K562 (cell line): ENCODE measurements around the gene SERINC5. TPM values are rescaled to one million over a fixed set of nuclear protein-coding genes. Genes with fewer than 3 reads are reported as not detected.

ENCODE experiments used
- ATAC-seq: fragments of 200-7000 bp; cut with Tn5 transposase; 3 replicates; pipeline ENCODE4 v1.9.1; 2020; ENCODE audit warnings: moderate library complexity
- BruUV-seq: library from RNA; stranded (reverse); fragments of 400-500 nt; replicated peaks from 2 replicates; lab custom pipeline; 2021; lab: Mats Ljungman, UMichigan
- CTCF ChIA-PET: fragments of 300-600 bp; formaldehyde crosslinking; extraction: SDS; loops from one replicate; lab custom pipeline; 2021; ENCODE audit warnings: low intra/inter-chr PET ratio; lab: Yijun Ruan, JAX
- POLR2A ChIA-PET: fragments of 300-600, 350-650 bp; sonication (Branson Sonifier 250); formaldehyde crosslinking; extraction: SDS; loops from one replicate; lab custom pipeline; 2021; ENCODE audit warnings: antibody characterized with exemption, inconsistent platforms; lab: Yijun Ruan, JAX
- DNase-seq, 4 experiments: peaks; one replicate each; pipeline versions ENCODE4 v3.0.0 to v3.0.0-alpha.2; 2011 to 2018; ENCODE audit warnings: low spot score in 3 of 4, mixed read lengths in 3 of 4; ENCODE audit errors: extremely low read depth in 1 of 4
- FAIRE-seq: peaks from 2 replicates; lab custom pipeline; 2011; peaks lifted over from hg19 to GRCh38; lab: Jason Lieb, UNC
- H2AFZ ChIP-seq: 2 replicates; pipeline ENCODE4 v1.6.0; 2011; ENCODE audit warnings: low read depth, low read length, control low read depth, inconsistent platforms
- H3K27ac ChIP-seq: fragments of 200-600 bp; 3 replicates; pipeline ENCODE4 v1.8.0; 2011; ENCODE audit warnings: low read depth, mild to moderate bottlenecking, control low read depth, inconsistent platforms, low read length, moderate library complexity, mixed read lengths; ENCODE audit errors: extremely low read depth
- H3K27me3 ChIP-seq, 2 experiments: fragments of 300-600 bp in 1 of 2; 2 replicates in 1 of 2; 3 replicates in 1 of 2; pipeline versions ENCODE4 v1.6.0 to v1.8.0; 2011; ENCODE audit warnings: inconsistent platforms in 2 of 2, low read length in 2 of 2, mild to moderate bottlenecking in 1 of 2, mixed read lengths in 1 of 2, moderate library complexity in 1 of 2; ENCODE audit not compliant: control insufficient read depth in 2 of 2, insufficient read depth in 2 of 2
- H3K36me3 ChIP-seq: fragments of 300-600 bp; 3 replicates; pipeline ENCODE4 v1.8.0; 2011; ENCODE audit warnings: mild to moderate bottlenecking, low read length, inconsistent platforms; ENCODE audit not compliant: control insufficient read depth, insufficient read depth
- H3K4me1 ChIP-seq, 2 experiments: fragments of 200-600 bp in 1 of 2; replicated peaks in 1 of 2; 2 replicates in 1 of 2; 3 replicates in 1 of 2; pipeline versions ENCODE4 v1.5.1 to v1.8.0; 2011; ENCODE audit warnings: inconsistent platforms in 2 of 2, low read length in 2 of 2, mild to moderate bottlenecking in 1 of 2, mixed read lengths in 1 of 2, moderate library complexity in 1 of 2; ENCODE audit not compliant: control insufficient read depth in 2 of 2, insufficient read depth in 2 of 2
- H3K4me2 ChIP-seq: 2 replicates; pipeline ENCODE4 v1.6.1; 2011; ENCODE audit warnings: low read length, control low read depth, inconsistent platforms, mixed read lengths; ENCODE audit not compliant: insufficient read depth
- H3K4me3 ChIP-seq: fragments of 200-600 bp; sonication (generic), shearing (Covaris generic); 2 replicates; pipeline ENCODE4 v1.5.1; 2016; ENCODE audit warnings: control low read depth, inconsistent platforms
- H3K79me2 ChIP-seq: fragments of 200-600 bp; 3 replicates; pipeline ENCODE4 v1.8.0; 2011; ENCODE audit warnings: low read length, inconsistent platforms; ENCODE audit not compliant: control insufficient read depth, insufficient read depth
- H3K9ac ChIP-seq, 2 experiments: 2 replicates each; pipeline versions ENCODE4 v1.6.0 to v1.6.1; 2011; ENCODE audit warnings: low read depth in 2 of 2, low read length in 2 of 2, control low read depth in 1 of 2, inconsistent platforms in 1 of 2, mild to moderate bottlenecking in 1 of 2, mixed read lengths in 1 of 2; ENCODE audit not compliant: insufficient read depth in 1 of 2
- H3K9me1 ChIP-seq: one replicate; pipeline ENCODE4 v1.6.0; 2011; ENCODE audit warnings: inconsistent platforms, mild to moderate bottlenecking, low read length, moderate library complexity; ENCODE audit not compliant: control insufficient read depth, insufficient read depth
- H3K9me3 ChIP-seq: replicated peaks from 2 replicates; pipeline ENCODE4 v1.5.1; 2011; ENCODE audit warnings: low read depth, low read length, inconsistent platforms; ENCODE audit not compliant: control insufficient read depth, insufficient read depth
- H4K20me1 ChIP-seq: replicated peaks from 2 replicates; pipeline ENCODE4 v1.6.1; 2011; ENCODE audit warnings: low read length, inconsistent platforms, mixed read lengths; ENCODE audit not compliant: control insufficient read depth, insufficient read depth
- CBX8 ChIP-seq: fragments of 200-600 bp; sonication (generic); IDR thresholded peaks from 2 replicates; pipeline ENCODE4 v1.6.1; 2012; ENCODE audit warnings: borderline replicate concordance, mixed run types, low read depth, mild to moderate bottlenecking, moderate library complexity, mixed read lengths, low read length, control low read depth, inconsistent platforms; ENCODE audit not compliant: poor library complexity, severe bottlenecking; ENCODE audit errors: extremely low read depth
- ERF ChIP-seq: fragments of 450-650 bp; formaldehyde crosslinking; IDR thresholded peaks from 2 replicates; pipeline ENCODE4 v1.4.0; 2020; ENCODE audit warnings: mild to moderate bottlenecking, mixed read lengths
- GABPB1 ChIP-seq: sonication (generic); formaldehyde crosslinking; IDR thresholded peaks from 2 replicates; pipeline ENCODE4 v1.8.0; 2022; ENCODE audit warnings: mild to moderate bottlenecking, missing genetic modification reagents
- HNRNPH1 ChIP-seq: fragments of 200-400 bp; formaldehyde crosslinking; optimal IDR thresholded peaks from 2 replicates; pipeline ENCODE3; 2017; ENCODE audit warnings: low read depth, mild to moderate bottlenecking, low read length, moderate library complexity
- JUN ChIP-seq, 2 experiments: sonication (generic) in 1 of 2; formaldehyde crosslinking in 1 of 2; IDR thresholded peaks; 2 replicates each; pipeline versions ENCODE4 v1.6.1 to v1.8.0; 2012 to 2022; ENCODE audit warnings: borderline replicate concordance in 2 of 2, mild to moderate bottlenecking in 2 of 2, improper control_type of control experiment in 1 of 2, low read depth in 1 of 2, low read length in 1 of 2, missing genetic modification reagents in 1 of 2
- JUND ChIP-seq, 2 experiments: IDR thresholded peaks; 2 replicates in 1 of 2; 3 replicates in 1 of 2; pipeline ENCODE4 v1.6.1; 2011; ENCODE audit warnings: borderline replicate concordance in 2 of 2, low read depth in 2 of 2, low read length in 2 of 2, improper control_type of control experiment in 1 of 2, missing biosample characterization in 1 of 2, missing genetic modification characterization in 1 of 2, missing genetic modification reagents in 1 of 2
- MEF2A ChIP-seq: IDR thresholded peaks from 2 replicates; pipeline ENCODE4 v1.6.1; 2011; ENCODE audit warnings: low read depth, mild to moderate bottlenecking, low read length, moderate library complexity; ENCODE audit not compliant: control insufficient read depth
- RBM34 ChIP-seq: fragments of 200-400 bp; formaldehyde crosslinking; IDR thresholded peaks from 2 replicates; pipeline ENCODE4 v1.6.1; 2018; ENCODE audit warnings: low read length, borderline replicate concordance; ENCODE audit not compliant: insufficient read depth
- SMAD1 ChIP-seq: fragments of 150-350 bp; IDR thresholded peaks from 2 replicates; pipeline ENCODE4 v1.6.1; 2014; ENCODE audit warnings: low read length, low read depth; ENCODE audit not compliant: partially characterized antibody
- ZNF165 ChIP-seq: fragments of 250-450 bp; sonication (Bioruptor Pico); IDR thresholded peaks from 2 replicates; pipeline ENCODE4 v1.4.0; 2020; ENCODE audit warnings: borderline replicate concordance
- ZNF217 ChIP-seq: sonication (generic); formaldehyde crosslinking; IDR thresholded peaks from 2 replicates; pipeline ENCODE4 v1.8.0; 2022; ENCODE audit warnings: mild to moderate bottlenecking, missing genetic modification reagents
- WGBS: fragments of 100-300 bp; shearing (Covaris generic); methylation state at CpG from one replicate; pipeline ENCODE4 v1.1.6; 2016; ENCODE audit warnings: low coverage, mixed read lengths; ENCODE audit not compliant: insufficient coverage; ENCODE audit errors: missing lambda C conversion rate; 5-methylcytosine and 5-hydroxymethylcytosine counted together
- in situ Hi-C: fragments of 300-500 bp; cut with MboI; formaldehyde crosslinking; loops from 4 replicates; pipeline ENCODE4 v1.15.0; 2018; ENCODE audit warnings: inconsistent platforms, mixed read lengths
- intact Hi-C: fragments of 100-400 bp; cut with micrococcal nuclease; formaldehyde crosslinking; loops from 2 replicates; pipeline ENCODE4 v1.14.2; 2022
- polyA plus RNA-seq, 8 experiments: library from polyadenylated mRNA; depleted of rRNA in 4 of 8; stranded (reverse) in 5 of 8; unstranded in 3 of 8; fragments of >200 nt; fragmentation: Nextera tagmentation in 2 of 8; fragmentation: Illumina TruSeq in 1 of 8; extraction: Ambion mirVana in 2 of 8; extraction: Trizol in 1 of 8; gene quantifications; 2 replicates each; pipeline versions ENCODE4 v1.2.1 to v1.2.3, GENCODE V29; 2011 to 2014; ENCODE audit warnings: inconsistent platforms in 1 of 8, missing spikeins in 1 of 8
- total RNA-seq, 7 experiments: library from RNA; depleted of rRNA in 6 of 7; stranded (reverse); fragments of >200 nt in 6 of 7; fragmentation: Illumina TruSeq in 2 of 7; extraction: Trizol in 2 of 7; gene quantifications; 2 replicates each; pipeline versions ENCODE4 v1.2.1 to v1.2.3, GENCODE V29; 2011 to 2021; ENCODE audit warnings: low replicate concordance in 1 of 7

The SERINC5 gene
- total and polyA plus RNA-seq, 9 of the 15 experiments (the other 6 are each of a cell fraction or from before 2014, with no cell fraction given), result 1.4 to 7.9 (median 3.7) TPM

DNA sequence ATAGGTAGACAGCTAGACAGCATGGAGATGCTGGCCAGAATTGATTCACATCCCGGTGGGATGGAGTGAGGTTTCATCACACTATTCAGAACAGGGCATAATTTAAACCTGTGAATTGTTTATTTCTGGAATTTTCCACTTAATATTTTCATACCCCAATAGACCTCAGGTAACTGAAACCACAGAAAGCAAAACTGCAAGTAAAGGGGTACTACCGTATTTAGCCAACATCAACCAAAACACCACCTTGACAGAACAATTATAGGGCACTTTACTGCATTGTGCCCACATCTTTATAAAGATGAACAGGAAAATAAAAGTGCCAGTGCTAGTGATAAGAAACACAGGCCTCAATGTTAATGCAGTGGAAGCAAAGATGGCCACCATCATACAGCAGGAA lies 7.5 kb downstream of the SERINC5 start:
- Histone ChIP-seq H4K20me1 (0 out of 2 replicates have a peak, but pooled peaks cover 2% of the 10 kb centered on the region), H2AFZ (no peak overlapping the region), H3K9ac (no peak overlapping the region), H3K36me3 (no peaks in the 10 kb centered on the region), H3K27me3 (no peaks in the 10 kb centered on the region), H3K4me2 (no peak overlapping the region), H3K4me1 (peaks cover 5 to 21% of the 10 kb centered on the region in 2 experiments; a peak in 4 of 5 replicates), H3K79me2 (peaks cover 16% of the 10 kb centered on the region), H3K9me3 (peaks cover under 1% of the 10 kb centered on the region; the same call in 1 of the 2 replicates), H3K27ac (peak overlapping the region; percentile 60; the same call in 1 of the 3 replicates), H3K9me1 (no peaks in the 10 kb centered on the region), H3K4me3 (no peak overlapping the region)
- ChIA-PET POLR2A (interaction anchor here (3.4 to 4.0 kb wide), 2 partner anchors 7 to 9 kb away, joined by 21 to 25 read pairs; partner anchors contain the start of gene SERINC5), CTCF (no interaction called here)
- DNase-seq (no peak), ATAC-seq (no peak), FAIRE-seq (no peak)
- intact Hi-C loops (no loop called here), in situ Hi-C loops (no loop called here)
- WGBS, result 69% methylated on average over 2 of the region's 2 CpGs
- no peak for TF ChIP-seq JUN (IDR thresholded peaks at IDR 0.05; ENCODE audit: borderline replicate concordance, low read depth, low read length)
- TF ChIP-seq JUN (CRISPR knock-in tag; IDR thresholded peaks at IDR 0.05; ENCODE audit: borderline replicate concordance), result no peak
- no peak for TF ChIP-seq ZNF217 (CRISPR knock-in tag)
- TF ChIP-seq ZNF165 (CRISPR knock-in tag), result no peak
- no peak for TF ChIP-seq GABPB1
- no peak for TF ChIP-seq JUND (IDR thresholded peaks at IDR 0.05; ENCODE audit: borderline replicate concordance, low read depth, low read length)
- no peak for TF ChIP-seq JUND (tag; IDR thresholded peaks at IDR 0.05; ENCODE audit: borderline replicate concordance, low read depth, low read length)
- TF ChIP-seq RBM34, result no peak
- no peak for TF ChIP-seq HNRNPH1
- TF ChIP-seq CBX8, result no peak
- TF ChIP-seq MEF2A, result no peak
- TF ChIP-seq SMAD1, result no peak
- no peak for TF ChIP-seq ERF (CRISPR knock-in tag)
- no TSS peak for BruUV-seq
